ENCODE measurements around the gene INVS. TPM values are rescaled to one million over a fixed set of nuclear protein-coding genes. Genes with fewer than 3 reads are reported as not detected.

The INVS gene
- total and polyA plus RNA-seq, 2 of the 4 experiments (the other 2 are of a cell fraction): 9.2 to 33.5 TPM

DNA sequence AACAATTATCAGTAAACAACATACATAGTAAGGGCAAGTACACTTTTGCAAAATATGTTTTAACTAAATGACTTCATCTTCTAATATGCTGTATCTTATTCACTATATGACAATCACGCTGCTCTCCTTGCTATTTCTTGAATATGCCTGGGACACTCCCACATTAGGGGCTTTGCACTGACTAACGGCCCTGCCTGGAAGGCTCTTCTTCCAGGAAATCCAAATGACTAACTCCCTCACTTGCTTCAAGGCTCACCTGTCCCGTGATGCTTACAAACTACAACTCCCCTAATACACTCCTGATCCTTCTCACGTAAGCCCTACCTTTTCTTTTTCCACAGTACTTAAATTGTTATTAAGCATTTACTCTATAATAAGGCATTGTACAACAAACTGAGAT, 10.8 kb upstream of the INVS start:
- no peak overlapping the region for H3K4ac ChIP-seq (ENCODE audit: low read depth, low read length)
- H3K27ac ChIP-seq (ENCODE audit: insufficient read depth, low read length): no peak overlapping the region
- no peak overlapping the region for H4K5ac ChIP-seq (ENCODE audit: low read depth, low read length)
- intact Hi-C loops (cut with micrococcal nuclease): loop anchor here (10.0 kb wide), 1 partner anchor 47 kb away; no protein-coding TSS in a partner anchor
- no peak overlapping the region for H2AK9ac ChIP-seq (replicated peaks; ENCODE audit: low read depth, low read length, poor library complexity)
- H2AFZ ChIP-seq (replicated peaks; ENCODE audit: low read length, poor library complexity): no peak overlapping the region
- H3K23ac ChIP-seq (ENCODE audit: low read depth, low read length): no peak overlapping the region
- no peak overlapping the region for H2BK120ac ChIP-seq (ENCODE audit: low read depth, low read length)
- BruUV-seq (replicated peaks): no TSS peak
- H3K14ac ChIP-seq (replicated peaks; ENCODE audit: low read depth, low read length): no peak overlapping the region
- H3K4me1 ChIP-seq (ENCODE audit: control insufficient read depth, insufficient read depth, low read length): peaks cover 7% of the 10 kb centered on the region
- H2AK5ac ChIP-seq (ENCODE audit: low read depth, low read length): no peak overlapping the region
- CTCF ChIA-PET: no interaction called here
- H2BK5ac ChIP-seq (ENCODE audit: low read depth, low read length, poor library complexity, severe bottlenecking): no peak overlapping the region
- DNase-seq: no peak
- H2BK15ac ChIP-seq (ENCODE audit: low read depth, low read length): no peak overlapping the region
- no peak overlapping the region for H3K56ac ChIP-seq (ENCODE audit: extremely low read depth, insufficient read depth, low read length)
- H3K79me1 ChIP-seq (ENCODE audit: low read depth in 1 of 2, low read length in 2 of 2): peaks cover 19 to 52% of the 10 kb centered on the region in 2 experiments; a peak in 3 of 4 replicates
- no CpG with 5 or more reads among the region's 4 CpGs for WGBS, 2 experiments (ENCODE audit: extremely low coverage in 2 of 2, insufficient read length in 1 of 2)
- no peak overlapping the region for H4K8ac ChIP-seq (ENCODE audit: low read depth in 2 of 2, low read length in 2 of 2)
- H4K20me1 ChIP-seq (ENCODE audit: insufficient read depth, low read length): peaks cover 68% of the 10 kb centered on the region; the same call in 1 of the 2 replicates
- H4K91ac ChIP-seq (ENCODE audit: insufficient read depth, low read depth, low read length): no peak overlapping the region
- TF ChIP-seq, protein P1, sequence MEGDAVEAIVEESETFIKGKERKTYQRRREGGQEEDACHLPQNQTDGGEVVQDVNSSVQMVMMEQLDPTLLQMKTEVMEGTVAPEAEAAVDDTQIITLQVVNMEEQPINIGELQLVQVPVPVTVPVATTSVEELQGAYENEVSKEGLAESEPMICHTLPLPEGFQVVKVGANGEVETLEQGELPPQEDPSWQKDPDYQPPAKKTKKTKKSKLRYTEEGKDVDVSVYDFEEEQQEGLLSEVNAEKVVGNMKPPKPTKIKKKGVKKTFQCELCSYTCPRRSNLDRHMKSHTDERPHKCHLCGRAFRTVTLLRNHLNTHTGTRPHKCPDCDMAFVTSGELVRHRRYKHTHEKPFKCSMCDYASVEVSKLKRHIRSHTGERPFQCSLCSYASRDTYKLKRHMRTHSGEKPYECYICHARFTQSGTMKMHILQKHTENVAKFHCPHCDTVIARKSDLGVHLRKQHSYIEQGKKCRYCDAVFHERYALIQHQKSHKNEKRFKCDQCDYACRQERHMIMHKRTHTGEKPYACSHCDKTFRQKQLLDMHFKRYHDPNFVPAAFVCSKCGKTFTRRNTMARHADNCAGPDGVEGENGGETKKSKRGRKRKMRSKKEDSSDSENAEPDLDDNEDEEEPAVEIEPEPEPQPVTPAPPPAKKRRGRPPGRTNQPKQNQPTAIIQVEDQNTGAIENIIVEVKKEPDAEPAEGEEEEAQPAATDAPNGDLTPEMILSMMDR (conservative IDR thresholded peaks at IDR 0.05; ENCODE audit: low read depth, low read length): no peak
- TF ChIP-seq, protein P2, sequence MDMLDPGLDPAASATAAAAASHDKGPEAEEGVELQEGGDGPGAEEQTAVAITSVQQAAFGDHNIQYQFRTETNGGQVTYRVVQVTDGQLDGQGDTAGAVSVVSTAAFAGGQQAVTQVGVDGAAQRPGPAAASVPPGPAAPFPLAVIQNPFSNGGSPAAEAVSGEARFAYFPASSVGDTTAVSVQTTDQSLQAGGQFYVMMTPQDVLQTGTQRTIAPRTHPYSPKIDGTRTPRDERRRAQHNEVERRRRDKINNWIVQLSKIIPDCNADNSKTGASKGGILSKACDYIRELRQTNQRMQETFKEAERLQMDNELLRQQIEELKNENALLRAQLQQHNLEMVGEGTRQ (IDR thresholded peaks at IDR 0.05; ENCODE audit: low read depth, low read length): no peak
- no peak for TF ChIP-seq FOS (IDR thresholded peaks at IDR 0.05; ENCODE audit: low read depth, low read length)
- TF ChIP-seq POLR2A (IDR thresholded peaks at IDR 0.05; ENCODE audit: low read depth, low read length): no peak
- no peak for TF ChIP-seq CEBPB (IDR thresholded peaks at IDR 0.05; ENCODE audit: low read depth, low read length)
- no peak for TF ChIP-seq MAFK (IDR thresholded peaks at IDR 0.05; ENCODE audit: low read depth, low read length)
- TF ChIP-seq SMC3 (IDR thresholded peaks at IDR 0.05; ENCODE audit: low read depth, low read length): no peak
- TF ChIP-seq RAD21 (IDR thresholded peaks at IDR 0.05; ENCODE audit: low read length): no peak
- no peak for TF ChIP-seq MAZ (IDR thresholded peaks at IDR 0.05; ENCODE audit: borderline replicate concordance, low read depth, low read length)
- TF ChIP-seq RCOR1 (IDR thresholded peaks at IDR 0.05; ENCODE audit: insufficient replicate concordance, low read length): no peak
- TF ChIP-seq, protein P3, sequence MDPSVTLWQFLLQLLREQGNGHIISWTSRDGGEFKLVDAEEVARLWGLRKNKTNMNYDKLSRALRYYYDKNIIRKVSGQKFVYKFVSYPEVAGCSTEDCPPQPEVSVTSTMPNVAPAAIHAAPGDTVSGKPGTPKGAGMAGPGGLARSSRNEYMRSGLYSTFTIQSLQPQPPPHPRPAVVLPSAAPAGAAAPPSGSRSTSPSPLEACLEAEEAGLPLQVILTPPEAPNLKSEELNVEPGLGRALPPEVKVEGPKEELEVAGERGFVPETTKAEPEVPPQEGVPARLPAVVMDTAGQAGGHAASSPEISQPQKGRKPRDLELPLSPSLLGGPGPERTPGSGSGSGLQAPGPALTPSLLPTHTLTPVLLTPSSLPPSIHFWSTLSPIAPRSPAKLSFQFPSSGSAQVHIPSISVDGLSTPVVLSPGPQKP (IDR thresholded peaks at IDR 0.05; ENCODE audit: borderline replicate concordance, low read depth, low read length): no peak
- TF ChIP-seq MXI1 (IDR thresholded peaks at IDR 0.05; ENCODE audit: borderline replicate concordance, low read depth, low read length): no peak
- no peak for TF ChIP-seq CHD1 (IDR thresholded peaks at IDR 0.05; ENCODE audit: low read depth, low read length)
- TF ChIP-seq NFE2L2 (IDR thresholded peaks at IDR 0.05; ENCODE audit: low read depth, low read length): no peak
- TF ChIP-seq BHLHE40 (IDR thresholded peaks at IDR 0.05; ENCODE audit: low read depth, low read length): no peak
- no peak for TF ChIP-seq RFX5 (IDR thresholded peaks at IDR 0.05; ENCODE audit: low read depth, low read length)
- no peaks in the 10 kb centered on the region for H3K36me3 ChIP-seq (ENCODE audit: control insufficient read depth, insufficient read depth, low read length)
- H3K4me2 ChIP-seq (ENCODE audit: low read depth, low read length): no peak overlapping the region
- H3K27me3 ChIP-seq (ENCODE audit: control insufficient read depth, insufficient read depth, low read length): no peaks in the 10 kb centered on the region
- H3K4me3 ChIP-seq (ENCODE audit: insufficient read depth, low read depth, low read length): no peak overlapping the region
- no peaks in the 10 kb centered on the region for H3K9me3 ChIP-seq (ENCODE audit: control insufficient read depth, insufficient read depth, low read length)
- in situ Hi-C loops (cut with MboI; ENCODE audit: low sequenced_read_pairs): no loop called here
- no peak for ATAC-seq (ENCODE audit: low read depth)
- POLR2A ChIA-PET (ENCODE audit: unreplicated experiment): no interaction called here
- dilution Hi-C loops (cut with HindIII; ENCODE audit: low sequenced_read_pairs, unreplicated experiment): no loop called here
- H2BK20ac ChIP-seq (ENCODE audit: low read depth, low read length): no peak overlapping the region
- H3K9ac ChIP-seq (ENCODE audit: low read depth, low read length): no peak overlapping the region
- no peak overlapping the region for H3K18ac ChIP-seq (ENCODE audit: low read depth, low read length)
- H3K9me1 ChIP-seq (ENCODE audit: insufficient read depth, low read length): no peaks in the 10 kb centered on the region
